HG03103 (cell line): ENCODE measurements around the gene SLCO2A1.

ENCODE experiments used
- ATAC-seq: cut with Tn5 transposase; IDR thresholded peaks from one replicate; pipeline ENCODE4 v1.9.1; 2021; ENCODE audit warnings: low read depth; ENCODE audit not compliant: unreplicated experiment

The SLCO2A1 gene

GRCh38 chr3:134002306-134002705 is 27.4 kb downstream of the SLCO2A1 start:
- no peak for ATAC-seq

- no peak for ATAC-seq
Observed at GRCh38 chr3:134001251-134001650, 28.5 kb downstream of the SLCO2A1 start.

GRCh38 chr3:133999891-134000685 is 29.6 kb downstream of the SLCO2A1 start:
- no peak for ATAC-seq

GRCh38 chr3:133998691-133999241 is 31.0 kb downstream of the SLCO2A1 start:
- ATAC-seq, result no peak

GRCh38 chr3:133997871-133998635 is 31.7 kb downstream of the SLCO2A1 start:
- ATAC-seq, result no peak

- no peak for ATAC-seq
Observed at GRCh38 chr3:133996996-133997395, 32.7 kb downstream of the SLCO2A1 start.

GRCh38 chr3:133996251-133996661 is 33.5 kb downstream of the SLCO2A1 start:
- ATAC-seq, result no peak

GRCh38 chr3:133995264-133995663 is 34.5 kb downstream of the SLCO2A1 start:
- no peak for ATAC-seq

- no peak for ATAC-seq
Observed at GRCh38 chr3:133994166-133994890, 35.4 kb downstream of the SLCO2A1 start.

- ATAC-seq, result no peak
Observed at GRCh38 chr3:133992951-133993620, 36.6 kb downstream of the SLCO2A1 start.

GRCh38 chr3:133992381-133992780 is 37.3 kb downstream of the SLCO2A1 start:
- no peak for ATAC-seq

GRCh38 chr3:133991637-133992036 is 38.1 kb downstream of the SLCO2A1 start:
- ATAC-seq, result no peak

- ATAC-seq, result no peak
Observed at GRCh38 chr3:133991209-133991608, 38.5 kb downstream of the SLCO2A1 start.

- no peak for ATAC-seq
Observed at GRCh38 chr3:133989936-133990702, 39.6 kb downstream of the SLCO2A1 start.

GRCh38 chr3:133988631-133989161 is 41.0 kb downstream of the SLCO2A1 start:
- no peak for ATAC-seq

- no peak for ATAC-seq
Observed at GRCh38 chr3:133987948-133988484, 41.7 kb downstream of the SLCO2A1 start.

- ATAC-seq, result no peak
Observed at GRCh38 chr3:133987136-133987535, 42.6 kb downstream of the SLCO2A1 start.

- ATAC-seq, result no peak
Observed at GRCh38 chr3:133986311-133986710, 43.4 kb downstream of the SLCO2A1 start.

GRCh38 chr3:133984975-133985374 is 44.8 kb downstream of the SLCO2A1 start:
- no peak for ATAC-seq
